SHP77 (cell line): ENCODE results near the gene RNU6-7.

Experiments used
- DNase-seq, 2 experiments: peaks; one replicate each; lab custom pipeline; 2025; lab: John Stamatoyannopoulos, UW

The RNU6-7 gene

DNA sequence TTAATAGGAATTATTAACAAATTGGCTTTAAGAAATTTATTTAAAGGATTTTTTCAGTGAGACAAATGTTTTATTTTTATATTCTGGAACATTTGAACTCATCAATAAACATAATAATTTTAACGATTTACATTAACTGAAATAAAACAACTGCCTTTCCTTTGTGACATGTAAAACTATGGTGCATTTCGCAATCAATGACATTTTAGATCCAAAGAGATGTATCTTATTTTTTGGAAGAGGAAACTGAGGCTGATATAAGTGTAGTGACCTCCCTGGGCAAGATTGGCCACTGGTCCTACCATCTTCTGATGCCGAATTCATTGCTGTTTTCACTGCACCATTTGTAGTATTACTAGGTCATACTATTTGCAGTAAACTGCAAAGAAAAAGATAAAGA is 3.7 kb downstream of the RNU6-7 start:
- DNase-seq, result no peak

GRCh38 chr14:32205984-32206383 is 4.1 kb downstream of the RNU6-7 start:
- DNase-seq, result no peak

DNA sequence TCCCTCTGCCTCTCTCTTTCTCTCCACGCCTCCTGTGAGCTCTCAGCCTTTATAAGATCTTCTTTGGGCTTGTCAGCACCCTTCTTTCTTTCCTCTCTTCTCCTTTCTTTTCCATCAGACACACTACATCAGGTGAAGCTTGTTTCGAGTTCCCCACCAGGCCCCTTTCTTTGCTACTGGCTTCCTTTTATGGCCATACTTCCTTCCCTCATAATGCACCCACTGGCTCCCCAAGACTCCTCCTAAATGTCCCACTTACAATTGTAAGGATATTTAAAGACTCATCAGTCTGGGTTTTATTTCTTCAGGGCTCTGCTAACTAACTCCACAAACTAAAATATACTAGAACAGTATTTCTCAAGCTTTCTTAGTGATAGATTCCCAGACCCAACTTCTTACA is 4.7 kb downstream of the RNU6-7 start:
- no peak for DNase-seq

DNA sequence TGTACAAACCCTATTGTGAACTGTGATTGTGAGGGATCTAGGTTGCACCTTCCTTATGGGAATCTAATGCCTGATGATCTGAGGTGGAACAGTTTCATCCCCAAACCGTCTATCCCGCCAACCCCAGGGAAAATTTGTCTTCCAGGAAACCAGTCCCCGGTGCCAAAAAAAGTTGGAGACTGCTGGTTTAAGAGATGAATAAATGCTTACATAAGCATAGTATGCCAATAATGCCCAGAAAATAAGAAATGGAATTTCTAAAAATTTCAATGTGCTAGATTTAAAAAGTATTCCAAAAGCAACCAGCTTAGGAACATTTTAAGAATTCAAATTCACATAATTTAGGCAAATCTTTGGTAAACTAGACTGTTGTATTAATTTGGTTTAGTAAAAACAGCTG is 6.6 kb downstream of the RNU6-7 start:
- DNase-seq, result no peak

DNA sequence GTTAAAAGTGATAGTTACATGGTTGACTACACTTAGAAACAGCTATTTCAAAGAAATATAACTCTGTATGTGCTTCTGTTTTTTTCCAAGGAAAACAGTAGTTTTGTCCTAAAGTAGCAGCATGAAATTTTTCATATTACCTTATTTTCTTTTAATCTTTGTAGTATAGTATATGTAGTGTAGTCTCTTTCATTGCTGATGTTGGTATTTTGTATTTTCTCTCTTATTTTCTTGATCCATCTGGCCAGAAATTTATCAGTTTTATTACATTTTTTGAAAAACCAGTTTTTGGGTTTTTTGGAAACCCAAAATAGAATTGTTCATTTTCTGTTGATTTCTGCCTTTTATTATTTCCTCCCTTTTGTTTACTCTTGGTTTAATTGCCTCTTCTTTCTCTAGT is 7.6 kb downstream of the RNU6-7 start:
- DNase-seq, result no peak

DNA sequence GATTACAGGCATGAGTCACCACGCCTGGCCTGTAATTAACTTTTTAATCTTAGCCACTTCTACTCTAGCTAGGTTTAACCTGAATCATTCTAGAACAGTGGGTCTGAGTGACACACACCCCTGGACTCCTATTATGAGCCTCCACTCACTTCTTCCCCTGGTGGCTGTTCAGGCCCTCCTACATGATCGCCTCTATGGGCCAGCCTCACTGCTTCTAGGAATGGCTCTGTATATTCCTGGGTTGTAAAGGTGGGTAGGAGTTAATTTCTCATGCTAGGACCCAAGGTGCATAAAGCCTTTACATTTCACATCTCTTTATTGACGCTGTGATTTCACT is 9.2 kb downstream of the RNU6-7 start:
- no peak for DNase-seq

DNA sequence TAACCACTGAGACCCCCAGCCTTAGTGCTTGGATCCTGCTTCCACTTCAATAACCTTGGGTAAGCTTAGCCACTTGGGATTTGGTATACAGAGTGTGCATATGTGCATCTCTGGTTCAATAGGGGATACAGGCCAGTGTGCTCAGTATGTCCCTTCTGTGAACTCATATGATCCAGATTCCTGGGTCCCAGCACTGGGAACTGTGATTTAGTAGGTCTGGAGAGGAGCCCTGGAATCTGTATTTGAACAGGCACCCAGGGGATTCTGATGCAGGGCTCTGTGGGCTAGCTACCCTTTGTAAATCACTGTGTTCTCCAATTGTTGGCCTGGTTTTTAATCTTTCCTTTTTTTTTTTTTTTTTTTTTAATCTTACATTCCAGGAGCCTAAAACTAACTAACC is 11.0 kb downstream of the RNU6-7 start:
- no peak for DNase-seq

- DNase-seq, result peak; percentile 68 to 74
Observed at GRCh38 chr14:32217301-32217700, 15.5 kb downstream of the RNU6-7 start.

DNA sequence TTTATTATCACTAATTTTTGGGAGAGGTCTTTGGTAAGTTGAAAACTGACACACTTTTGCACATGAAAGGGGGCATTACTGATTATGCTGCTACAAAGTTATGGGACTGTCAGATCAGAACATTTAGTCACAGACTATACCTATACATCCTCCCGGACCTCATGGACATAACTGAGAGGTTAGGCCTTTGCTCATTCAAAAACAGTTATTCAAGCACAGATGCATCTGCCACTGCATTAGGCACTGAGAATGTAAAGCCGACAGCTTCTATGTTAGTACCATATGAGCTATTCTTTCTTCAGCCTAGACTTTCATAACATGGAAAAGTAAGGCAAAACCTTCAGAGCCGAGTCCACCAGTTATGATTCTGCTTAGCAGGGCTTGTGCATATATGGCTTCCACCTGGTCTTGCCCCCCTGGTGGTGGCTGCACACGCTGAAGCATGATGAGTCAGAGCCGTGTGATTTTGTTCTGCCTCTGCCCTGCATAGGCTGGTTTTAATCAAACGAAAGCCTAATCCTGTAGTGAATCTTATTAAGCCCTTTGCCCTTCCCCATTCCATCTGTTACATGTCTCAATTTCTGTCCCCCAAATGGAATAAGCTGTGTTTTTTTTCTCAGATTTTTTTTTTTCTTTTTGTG is 23.0 kb downstream of the RNU6-7 start:
- peak; percentile 64 to 83 for DNase-seq

DNA sequence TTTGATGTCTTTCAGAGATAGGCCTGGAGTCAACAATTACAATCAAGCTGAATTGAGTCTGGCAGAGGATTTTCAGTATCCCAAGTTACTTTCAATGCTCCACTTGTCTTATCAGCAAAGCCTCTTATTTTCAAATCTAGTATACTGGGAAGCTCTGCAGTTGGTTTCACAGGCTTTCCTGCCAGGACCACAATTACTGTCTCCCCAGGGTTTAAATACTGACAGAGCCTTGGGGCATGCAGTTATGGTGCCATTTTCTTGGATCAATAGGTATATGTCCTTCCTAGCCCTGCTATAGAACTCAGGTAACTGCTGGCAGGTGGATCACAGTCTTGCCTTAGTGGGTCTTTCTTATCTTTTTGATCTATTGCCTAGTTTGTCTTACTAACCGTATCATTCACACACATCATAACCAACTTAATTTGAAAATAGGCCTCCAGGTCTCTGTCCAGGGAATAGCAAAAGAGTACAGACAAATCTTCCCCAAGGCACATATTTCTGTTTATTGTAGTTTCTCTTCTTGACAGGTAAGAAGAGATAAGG is 23.6 kb downstream of the RNU6-7 start:
- no peak for DNase-seq

GRCh38 chr14:32226056-32226455 is 24.2 kb downstream of the RNU6-7 start:
- DNase-seq, result no peak

DNA sequence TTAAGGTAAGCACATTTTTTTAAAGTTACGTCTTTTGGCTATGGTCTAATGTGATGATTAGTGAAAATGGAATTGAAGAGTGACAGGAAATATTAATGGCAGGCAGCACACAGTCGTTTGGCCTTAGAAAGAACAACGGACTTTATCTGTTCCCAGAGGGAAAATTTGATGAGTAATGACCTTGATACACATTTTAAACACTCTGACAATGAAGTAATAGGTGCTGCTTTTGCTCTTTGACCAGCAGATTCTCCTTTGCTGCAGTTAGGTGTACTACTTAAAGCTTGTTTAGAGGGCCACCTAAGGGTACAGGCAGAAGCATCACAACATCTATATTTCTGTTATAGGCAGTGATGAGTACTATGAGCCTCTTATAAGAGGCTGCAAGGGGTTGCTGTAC is 28.3 kb downstream of the RNU6-7 start:
- no peak for DNase-seq

GRCh38 chr14:32230695-32231280 is 28.9 kb downstream of the RNU6-7 start:
- no peak for DNase-seq

- no peak for DNase-seq
Observed at GRCh38 chr14:32232481-32232880, 30.6 kb downstream of the RNU6-7 start.

- DNase-seq, result no peak
Observed at GRCh38 chr14:32233260-32233659, 31.4 kb downstream of the RNU6-7 start.

GRCh38 chr14:32244404-32244803 is 42.6 kb downstream of the RNU6-7 start:
- DNase-seq, result no peak

GRCh38 chr14:32246751-32247150 is 44.9 kb downstream of the RNU6-7 start:
- no peak for DNase-seq

DNA sequence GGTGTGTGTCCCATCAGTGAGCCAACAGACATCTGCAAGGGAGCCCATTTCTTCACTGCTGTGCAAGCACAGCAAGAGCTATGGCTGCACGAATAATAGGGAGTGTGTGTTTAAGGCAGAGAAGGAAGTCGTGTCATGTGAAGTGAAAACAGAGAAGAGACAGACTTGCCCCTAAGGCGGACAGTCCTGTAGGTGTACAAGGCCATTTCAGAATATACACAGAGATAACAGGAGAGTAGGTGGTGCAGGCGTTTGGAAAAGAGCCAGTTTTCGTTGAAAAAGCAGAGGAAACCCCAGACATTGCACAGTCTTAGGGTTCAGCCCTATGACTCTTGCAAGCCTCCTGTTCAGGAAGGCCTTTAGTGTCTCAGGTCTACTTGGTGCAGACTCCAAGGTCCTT is 47.5 kb downstream of the RNU6-7 start:
- no peak for DNase-seq

- no peak for DNase-seq
Observed at GRCh38 chr14:32249780-32250179, 47.9 kb downstream of the RNU6-7 start.

DNA sequence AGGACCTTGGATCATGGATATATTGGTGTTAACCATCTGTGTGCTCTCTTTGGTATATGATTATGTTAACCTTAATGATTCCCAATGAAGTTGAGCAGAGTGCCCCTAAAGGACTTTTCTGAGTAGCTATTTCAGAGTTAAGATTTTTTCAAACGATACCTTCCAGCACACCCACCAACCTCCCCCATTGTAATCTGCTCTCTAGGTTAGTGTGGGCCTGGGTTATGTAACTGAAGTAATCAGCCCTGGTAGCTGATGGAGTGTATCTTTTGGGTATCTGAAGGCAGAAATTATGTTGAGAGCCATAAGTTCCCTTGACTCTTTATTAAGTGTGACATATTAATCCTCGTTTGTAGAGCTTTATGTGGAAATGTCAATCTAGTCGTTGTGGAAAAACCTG is 48.8 kb downstream of the RNU6-7 start:
- no peak for DNase-seq

DNA sequence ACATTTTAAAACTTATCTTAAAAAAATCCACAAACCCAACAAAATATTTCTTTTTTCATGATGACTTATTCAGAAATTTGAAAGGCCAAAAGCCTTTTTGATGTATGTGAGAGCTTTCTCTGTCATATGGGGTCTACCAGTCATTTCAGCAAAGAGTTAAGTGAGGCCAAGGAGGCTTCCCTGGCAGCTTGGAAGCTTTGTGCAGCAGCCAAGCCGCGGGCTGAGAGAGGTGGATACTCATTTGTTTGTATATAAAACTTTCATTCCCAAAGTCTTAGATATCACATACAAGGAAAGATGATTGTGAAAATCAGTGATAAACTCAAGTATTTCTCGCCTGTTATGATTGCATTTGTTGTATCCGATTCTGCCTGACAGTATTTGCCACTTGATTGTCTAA is 49.7 kb downstream of the RNU6-7 start:
- no peak for DNase-seq
